Measurements from ENCODE around the gene SHROOM3.

Gene SHROOM3

GRCh38 chr4:76570141-76570973, 135.3 kb downstream of the SHROOM3 start:
- DNase-seq: peak; percentile 74

- no peak for DNase-seq
Measured at GRCh38 chr4:76571274-76571673, 136.2 kb downstream of the SHROOM3 start.

GRCh38 chr4:76572224-76572623, 137.2 kb downstream of the SHROOM3 start:
- DNase-seq: no peak

GRCh38 chr4:76576824-76577223, 141.8 kb downstream of the SHROOM3 start:
- DNase-seq: no peak

GRCh38 chr4:76578002-76578560, 143.1 kb downstream of the SHROOM3 start:
- no peak for DNase-seq

GRCh38 chr4:76579596-76580375, 144.8 kb downstream of the SHROOM3 start:
- no peak for DNase-seq

- DNase-seq: peak; percentile 84
Measured at GRCh38 chr4:76581077-76581962, 146.3 kb downstream of the SHROOM3 start.

GRCh38 chr4:76582074-76582816, 147.2 kb downstream of the SHROOM3 start:
- peak; percentile 72 for DNase-seq

- DNase-seq: no peak
Measured at GRCh38 chr4:76582817-76583087, 147.7 kb downstream of the SHROOM3 start.

GRCh38 chr4:76584241-76585152, 149.5 kb downstream of the SHROOM3 start:
- peak; percentile 74 for DNase-seq

- peak; percentile 92 for DNase-seq
Measured at GRCh38 chr4:76585272-76585671, 150.2 kb downstream of the SHROOM3 start.

GRCh38 chr4:76585897-76586360, 150.9 kb downstream of the SHROOM3 start:
- DNase-seq: peak; percentile 51

- DNase-seq: no peak
Measured at GRCh38 chr4:76588274-76588673, 153.2 kb downstream of the SHROOM3 start.

GRCh38 chr4:76589402-76589801, 154.4 kb downstream of the SHROOM3 start:
- DNase-seq: peak; percentile 89

- DNase-seq: peak; percentile 97
Measured at GRCh38 chr4:76589872-76590797, 155.1 kb downstream of the SHROOM3 start.

GRCh38 chr4:76590798-76591281, 155.8 kb downstream of the SHROOM3 start:
- peak; percentile 87 for DNase-seq

- no peak for DNase-seq
Measured at GRCh38 chr4:76591992-76592391, 157.0 kb downstream of the SHROOM3 start.

GRCh38 chr4:76592460-76592859, 157.4 kb downstream of the SHROOM3 start:
- no peak for DNase-seq

GRCh38 chr4:76594173-76594572, 159.1 kb downstream of the SHROOM3 start:
- no peak for DNase-seq

- DNase-seq: no peak
Measured at GRCh38 chr4:76595435-76595834, 160.4 kb downstream of the SHROOM3 start.
